ENCODE data around the gene GATAD1. TPM values are rescaled to one million over a fixed set of nuclear protein-coding genes. Genes with fewer than 3 reads are reported as not detected.

GATAD1 gene
- total RNA-seq, 1 experiment from 2014 or later = 41.2 TPM

DNA sequence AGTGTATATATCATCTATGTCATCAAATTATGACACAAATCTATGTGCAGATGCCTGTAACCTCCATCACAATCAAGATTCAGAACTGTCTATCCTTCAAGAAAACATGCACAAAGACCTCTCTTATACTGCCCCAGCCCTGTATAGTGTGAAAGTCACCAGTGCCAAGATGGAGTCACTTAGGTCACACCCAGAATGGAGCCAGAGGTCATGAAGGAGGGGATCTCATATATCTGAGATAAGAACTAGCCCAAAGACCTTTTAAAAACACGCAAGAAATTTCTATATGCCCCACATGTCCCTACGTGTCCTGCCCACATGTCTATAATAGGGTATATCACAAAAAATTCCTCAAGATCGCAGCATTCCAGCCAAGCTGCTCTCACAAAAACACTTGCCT lies 20.1 kb upstream of the GATAD1 start:
- no peak overlapping the region for H3K27ac Mint-ChIP-seq (ENCODE audit: low read depth, unreplicated experiment)
- no peaks in the 10 kb centered on the region for H3K9me3 Mint-ChIP-seq (ENCODE audit: unreplicated experiment)
- TF ChIP-seq, protein P1, sequence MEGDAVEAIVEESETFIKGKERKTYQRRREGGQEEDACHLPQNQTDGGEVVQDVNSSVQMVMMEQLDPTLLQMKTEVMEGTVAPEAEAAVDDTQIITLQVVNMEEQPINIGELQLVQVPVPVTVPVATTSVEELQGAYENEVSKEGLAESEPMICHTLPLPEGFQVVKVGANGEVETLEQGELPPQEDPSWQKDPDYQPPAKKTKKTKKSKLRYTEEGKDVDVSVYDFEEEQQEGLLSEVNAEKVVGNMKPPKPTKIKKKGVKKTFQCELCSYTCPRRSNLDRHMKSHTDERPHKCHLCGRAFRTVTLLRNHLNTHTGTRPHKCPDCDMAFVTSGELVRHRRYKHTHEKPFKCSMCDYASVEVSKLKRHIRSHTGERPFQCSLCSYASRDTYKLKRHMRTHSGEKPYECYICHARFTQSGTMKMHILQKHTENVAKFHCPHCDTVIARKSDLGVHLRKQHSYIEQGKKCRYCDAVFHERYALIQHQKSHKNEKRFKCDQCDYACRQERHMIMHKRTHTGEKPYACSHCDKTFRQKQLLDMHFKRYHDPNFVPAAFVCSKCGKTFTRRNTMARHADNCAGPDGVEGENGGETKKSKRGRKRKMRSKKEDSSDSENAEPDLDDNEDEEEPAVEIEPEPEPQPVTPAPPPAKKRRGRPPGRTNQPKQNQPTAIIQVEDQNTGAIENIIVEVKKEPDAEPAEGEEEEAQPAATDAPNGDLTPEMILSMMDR (IDR thresholded peaks at IDR 0.05; ENCODE audit: unreplicated experiment) = no peak
- ChIA-PET POLR2A (no interaction called here), CTCF (interaction anchor here (0.6 to 4.1 kb wide), 4 partner anchors 13 to 167 kb away, joined by 3 to 52 read pairs (median 4); no protein-coding TSS in a partner anchor)
- H3K36me3 Mint-ChIP-seq (ENCODE audit: insufficient read depth, unreplicated experiment) = no peaks in the 10 kb centered on the region
- no peak for DNase-seq (ENCODE audit: unreplicated experiment)
- BruUV-seq (replicated peaks) = no TSS peak
- no peaks in the 10 kb centered on the region for H3K27me3 Mint-ChIP-seq (ENCODE audit: insufficient read depth, unreplicated experiment)
- intact Hi-C loops (cut with micrococcal nuclease) = no loop called here
- H3K4me3 Mint-ChIP-seq (ENCODE audit: unreplicated experiment) = no peak overlapping the region
- peaks cover 5% of the 10 kb centered on the region for H3K4me1 Mint-ChIP-seq (ENCODE audit: insufficient read depth, unreplicated experiment)

GRCh38 chr7:92432299-92432946 lies 14.9 kb upstream of the GATAD1 start:
- H3K27ac Mint-ChIP-seq (ENCODE audit: low read depth, unreplicated experiment) = no peak overlapping the region
- no peak overlapping the region for H3K4me3 Mint-ChIP-seq (ENCODE audit: unreplicated experiment)
- DNase-seq (ENCODE audit: unreplicated experiment) = no peak
- H3K36me3 Mint-ChIP-seq (ENCODE audit: insufficient read depth, unreplicated experiment) = no peaks in the 10 kb centered on the region
- no peaks in the 10 kb centered on the region for H3K4me1 Mint-ChIP-seq (ENCODE audit: insufficient read depth, unreplicated experiment)
- intact Hi-C loops (cut with micrococcal nuclease) = no loop called here
- H3K27me3 Mint-ChIP-seq (ENCODE audit: insufficient read depth, unreplicated experiment) = no peaks in the 10 kb centered on the region
- POLR2A ChIA-PET = no interaction called here
- no peaks in the 10 kb centered on the region for H3K9me3 Mint-ChIP-seq (ENCODE audit: unreplicated experiment)
- CTCF ChIA-PET = no interaction called here
- TF ChIP-seq, protein P1 (IDR thresholded peaks at IDR 0.05; ENCODE audit: unreplicated experiment) = no peak
- no TSS peak for BruUV-seq (replicated peaks)

- intact Hi-C loops (cut with micrococcal nuclease) = no loop called here
- no peaks in the 10 kb centered on the region for H3K27me3 Mint-ChIP-seq (ENCODE audit: insufficient read depth, unreplicated experiment)
- H3K9me3 Mint-ChIP-seq (ENCODE audit: unreplicated experiment) = no peaks in the 10 kb centered on the region
- no peak overlapping the region for H3K4me3 Mint-ChIP-seq (ENCODE audit: unreplicated experiment)
- no peak for DNase-seq (ENCODE audit: unreplicated experiment)
- POLR2A ChIA-PET = no interaction called here
- BruUV-seq (replicated peaks) = no TSS peak
- no peak overlapping the region for H3K27ac Mint-ChIP-seq (ENCODE audit: low read depth, unreplicated experiment)
- H3K4me1 Mint-ChIP-seq (ENCODE audit: insufficient read depth, unreplicated experiment) = no peaks in the 10 kb centered on the region
- TF ChIP-seq, protein P1 (IDR thresholded peaks at IDR 0.05; ENCODE audit: unreplicated experiment) = no peak
- H3K36me3 Mint-ChIP-seq (ENCODE audit: insufficient read depth, unreplicated experiment) = no peaks in the 10 kb centered on the region
- CTCF ChIA-PET = interaction anchor here (1.1 to 1.2 kb wide), 2 partner anchors 9 to 14 kb away, joined by 4 to 6 read pairs; partner anchors contain the start of gene GATAD1
Measured at GRCh38 chr7:92433019-92433418, 14.3 kb upstream of the GATAD1 start.

DNA sequence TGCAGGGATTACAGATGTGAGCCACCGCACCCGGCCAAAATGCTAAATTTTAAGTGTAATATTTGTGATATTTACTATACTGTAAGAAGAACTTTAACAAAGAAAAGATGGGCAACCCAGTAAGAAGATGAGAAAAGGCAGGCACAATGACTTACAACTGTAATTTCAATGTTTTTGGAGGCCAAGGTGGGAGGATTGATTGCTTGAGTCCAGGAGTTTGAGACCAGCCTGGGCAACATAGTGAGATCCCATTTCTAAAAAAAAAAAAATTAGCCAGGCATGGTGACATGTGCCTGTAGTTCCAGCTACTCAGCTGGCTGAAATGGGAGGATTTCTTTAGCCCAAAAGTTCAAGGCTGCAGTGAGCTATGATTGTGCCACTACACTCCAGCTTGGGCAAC lies 11.7 kb upstream of the GATAD1 start:
- TF ChIP-seq, protein P1 (IDR thresholded peaks at IDR 0.05; ENCODE audit: unreplicated experiment) = no peak
- intact Hi-C loops (cut with micrococcal nuclease) = no loop called here
- no TSS peak for BruUV-seq (replicated peaks)
- peaks cover 19% of the 10 kb centered on the region for H3K27me3 Mint-ChIP-seq (ENCODE audit: insufficient read depth, unreplicated experiment)
- DNase-seq (ENCODE audit: unreplicated experiment) = no peak
- no peaks in the 10 kb centered on the region for H3K36me3 Mint-ChIP-seq (ENCODE audit: insufficient read depth, unreplicated experiment)
- ChIA-PET POLR2A (no interaction called here), CTCF (interaction anchor here (0.6 to 1.0 kb wide), 4 partner anchors 10 to 157 kb away, joined by 3 read pairs; no protein-coding TSS in a partner anchor)
- no peak overlapping the region for H3K4me3 Mint-ChIP-seq (ENCODE audit: unreplicated experiment)
- no peaks in the 10 kb centered on the region for H3K9me3 Mint-ChIP-seq (ENCODE audit: unreplicated experiment)
- no peaks in the 10 kb centered on the region for H3K4me1 Mint-ChIP-seq (ENCODE audit: insufficient read depth, unreplicated experiment)
- H3K27ac Mint-ChIP-seq (ENCODE audit: low read depth, unreplicated experiment) = no peak overlapping the region

All from MCF 10A (cell line).